ENCODE measurements around the gene TGM5.

Gene TGM5

GRCh38 chr15:43184407-43185124, 82.2 kb downstream of the TGM5 start:
- Histone ChIP-seq H3K36me3 (ENCODE audit: control insufficient read depth, insufficient read depth, low read length) (peaks cover 8% of the 10 kb centered on the region), H3K27ac (ENCODE audit: insufficient read depth, low read length, poor library complexity, severe bottlenecking) (peak overlapping the region; percentile 84), H3K27me3 (replicated peaks; ENCODE audit: control insufficient read depth, insufficient read depth, low read length, poor library complexity, severe bottlenecking) (no peaks in the 10 kb centered on the region)

DNA sequence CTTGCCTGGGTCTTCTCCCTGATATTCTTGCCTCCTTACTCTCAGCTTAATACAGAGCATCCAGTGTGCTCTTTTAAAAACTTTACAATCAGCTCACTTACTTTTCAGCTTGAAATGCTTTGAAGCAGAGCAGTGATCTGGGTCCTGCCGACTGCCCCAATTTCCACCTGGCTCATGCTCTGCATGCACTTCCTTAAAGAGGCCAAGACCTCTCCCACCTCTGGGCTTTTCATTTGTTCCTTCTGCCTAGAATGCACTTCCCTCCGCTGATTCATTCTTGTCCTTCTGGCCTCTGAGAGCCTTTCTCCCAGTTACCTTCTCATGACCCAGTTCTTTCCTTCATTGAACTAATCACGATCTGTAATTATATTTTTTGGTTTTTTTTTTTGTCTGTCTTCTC, 83.5 kb downstream of the TGM5 start:
- no peak overlapping the region for H3K27ac ChIP-seq (ENCODE audit: insufficient read depth, low read length, poor library complexity, severe bottlenecking)
- H3K4me3 ChIP-seq (ENCODE audit: insufficient read depth, low read depth, low read length, poor library complexity, severe bottlenecking): no peak overlapping the region
- H3K4me1 ChIP-seq (ENCODE audit: control insufficient read depth, insufficient read depth, low read length, poor library complexity, severe bottlenecking): peaks cover 14% of the 10 kb centered on the region
- peaks cover 4% of the 10 kb centered on the region for H3K36me3 ChIP-seq (ENCODE audit: control insufficient read depth, insufficient read depth, low read length)
- no peaks in the 10 kb centered on the region for H3K27me3 ChIP-seq (replicated peaks; ENCODE audit: control insufficient read depth, insufficient read depth, low read length, poor library complexity, severe bottlenecking)
- DNase-seq: no peak
- H3K9me3 ChIP-seq (ENCODE audit: control insufficient read depth, low read length): no peaks in the 10 kb centered on the region

More at GRCh38 chr15:43184407-43185124, 82.2 kb downstream of the TGM5 start:
- no peak for DNase-seq
- Histone ChIP-seq H3K4me1 (ENCODE audit: control insufficient read depth, insufficient read depth, low read length, poor library complexity, severe bottlenecking) (peaks cover 14% of the 10 kb centered on the region), H3K9me3 (ENCODE audit: control insufficient read depth, low read length) (no peaks in the 10 kb centered on the region), H3K4me3 (ENCODE audit: insufficient read depth, low read depth, low read length, poor library complexity, severe bottlenecking) (peak overlapping the region; percentile 78)

All from effector memory CD4-positive, alpha-beta T cell (primary cell).